Left lung (tissue), 14 donors: Measurements from ENCODE around the gene HSP90AA1. TPM values are rescaled to one million over a fixed set of nuclear protein-coding genes. Genes with fewer than 3 reads are reported as not detected.
"Not testable (repeated sequence)": the region's sequence is repeated elsewhere in the genome, so short reads cannot be mapped to it uniquely, and the experiment has no call there.

Experiments
- ATAC-seq: fragments of 200-7000 bp; cut with Tn5 transposase; one replicate; pipeline ENCODE4 v1.9.1; 2020; ENCODE audit warnings: moderate library complexity
- DNase-seq, 4 donors: peaks; one replicate each; pipeline ENCODE4 v3.0.0-alpha.2; 2013 to 2020
- H3K27ac ChIP-seq, 2 donors: fragments of 200-600 bp; sonication (generic) in 1 of 2; one replicate each; pipeline versions ENCODE4 v1.5.0 to v1.8.0; 2020 to 2021
- H3K27me3 ChIP-seq, 2 donors: fragments of 200-600 bp; sonication (generic) in 1 of 2; one replicate each; pipeline versions ENCODE4 v1.5.0 to v1.8.0; 2020 to 2021
- H3K36me3 ChIP-seq, 2 donors: fragments of 200-600 bp; sonication (generic) in 1 of 2; one replicate each; pipeline versions ENCODE4 v1.5.0 to v1.8.0; 2020 to 2021
- H3K4me1 ChIP-seq, 2 donors: fragments of 200-600 bp; one replicate each; pipeline ENCODE4 v1.8.0; 2021
- H3K4me3 ChIP-seq, 2 donors: fragments of 200-600 bp; sonication (generic) in 1 of 2; one replicate each; pipeline versions ENCODE4 v1.5.0 to v1.8.0; 2020 to 2021; ENCODE audit warnings: mild to moderate bottlenecking in 1 of 2
- H3K9me3 ChIP-seq, 2 donors: fragments of 200-600 bp; sonication (generic) in 1 of 2; one replicate each; pipeline versions ENCODE4 v1.5.0 to v1.8.0; 2020 to 2021
- CTCF ChIP-seq, 2 donors: fragments of 200-600 bp; sonication (generic) in 1 of 2; IDR thresholded peaks; one replicate each; pipeline versions ENCODE4 v1.5.0 to v1.8.0; 2021; ENCODE audit warnings: antibody characterized with exemption in 2 of 2
- intact Hi-C, 2 donors: fragments of 100-400 bp; cut with DNase I; formaldehyde crosslinking; loops; one replicate each; pipeline versions ENCODE4 v1.11.2 to v1.14.2; 2022
- long read RNA-seq, 12 donors: library from polyadenylated mRNA in 2 of 12; unstranded in 2 of 12; transcript quantifications; one replicate each; pipeline ENCODE4 v2.0.0 and lab custom pipeline, GENCODE V29; 2019 to 2026
- polyA plus RNA-seq, 6 donors: library from polyadenylated mRNA; unstranded; fragments of 120-200 nt; gene quantifications; one replicate each; pipeline ENCODE4 v1.2.1, GENCODE V29; 2013; ENCODE audit not compliant: insufficient read length in 6 of 6
- total RNA-seq, 2 donors: library from RNA; stranded (reverse); fragmentation: NEBNext Ultra II Directional; extraction: Animal tissue kit (Norgen Biotek cat#: 25700); gene quantifications; one replicate each; pipeline ENCODE4 v1.2.1, GENCODE V29; 2021
- donor health status: DM: no; HTN: yes; CAD: no.
- donor health status: DM: no; HTN: no; CAD: no.

The HSP90AA1 gene
- total RNA-seq = 100 to 1,000 TPM; 515 to 585 TPM
- polyA plus RNA-seq = 100 to 1,000 TPM; 530 to 760 (median 671) TPM
- long read RNA-seq, donor 1, transcript HSP90AA1-205 (2 exons, 429 nt) = minor isoform, 22 of 769 reads
- long read RNA-seq, donor 1, transcript HSP90AA1-206 (2 exons, 552 nt) = minor isoform, 6 of 769 reads
- long read RNA-seq, donor 1, transcript HSP90AA1-201 (11 exons, 3,379 nt) = major isoform, 45 of 769 reads
- long read RNA-seq, donor 1, partial matches to known transcripts = 696 of 769 reads
- long read RNA-seq, donor 1, other reads (novel, unspliced or antisense) = 0 of 769 reads
- long read RNA-seq, donor 2, transcript HSP90AA1-205 (2 exons, 429 nt) = major isoform, 26 of 857 reads
- long read RNA-seq, donor 2, transcript HSP90AA1-201 (11 exons, 3,379 nt) = minor isoform, 11 of 857 reads
- long read RNA-seq, donor 2, partial matches to known transcripts = 816 of 857 reads
- long read RNA-seq, donor 2, other reads (novel, unspliced or antisense) = 0 of 857 reads
- long read RNA-seq, donor 3, transcript HSP90AA1-205 (2 exons, 429 nt) = minor isoform, 6 of 267 reads
- long read RNA-seq, donor 3, transcript HSP90AA1-201 (11 exons, 3,379 nt) = major isoform, 23 of 267 reads
- long read RNA-seq, donor 3, partial matches to known transcripts = 234 of 267 reads
- long read RNA-seq, donor 3, other reads (novel, unspliced or antisense) = 0 of 267 reads
- long read RNA-seq, donor 4, partial matches to known transcripts = 808 of 823 reads
- long read RNA-seq, donor 4, other reads (novel, unspliced or antisense) = 13 of 823 reads
- long read RNA-seq, donor 5, transcript HSP90AA1-201 (11 exons, 3,379 nt) = major isoform, 38 of 521 reads
- long read RNA-seq, donor 5, transcript HSP90AA1-205 (2 exons, 429 nt) = minor isoform, 7 of 521 reads
- long read RNA-seq, donor 5, partial matches to known transcripts = 474 of 521 reads
- long read RNA-seq, donor 5, other reads (novel, unspliced or antisense) = 0 of 521 reads
- long read RNA-seq, donor 6, transcript HSP90AA1-201 (11 exons, 3,379 nt) = minor isoform, 15 of 532 reads
- long read RNA-seq, donor 6, transcript HSP90AA1-205 (2 exons, 429 nt) = major isoform, 17 of 532 reads
- long read RNA-seq, donor 6, partial matches to known transcripts = 498 of 532 reads
- long read RNA-seq, donor 6, other reads (novel, unspliced or antisense) = 0 of 532 reads
- long read RNA-seq, donor 7, transcript HSP90AA1-201 (11 exons, 3,379 nt) = major isoform, 25 of 104 reads
- long read RNA-seq, donor 7, partial matches to known transcripts = 73 of 104 reads
- long read RNA-seq, donor 7, other reads (novel, unspliced or antisense) = 0 of 104 reads
- long read RNA-seq, donor 8, transcript HSP90AA1-201 (11 exons, 3,379 nt) = major isoform, 41 of 284 reads
- long read RNA-seq, donor 8, partial matches to known transcripts = 237 of 284 reads
- long read RNA-seq, donor 8, other reads (novel, unspliced or antisense) = 0 of 284 reads
- long read RNA-seq, donor 9, partial matches to known transcripts = 0 of 5 reads
- long read RNA-seq, donor 9, other reads (novel, unspliced or antisense) = 0 of 5 reads
- long read RNA-seq, donor 10, partial matches to known transcripts = 414 of 419 reads
- long read RNA-seq, donor 10, other reads (novel, unspliced or antisense) = 5 of 419 reads
- long read RNA-seq, donor 11 = 0 reads
- long read RNA-seq, donor 12, transcript HSP90AA1-201 (11 exons, 3,379 nt) = major isoform, 56 of 336 reads
- long read RNA-seq, donor 12, partial matches to known transcripts = 271 of 336 reads
- long read RNA-seq, donor 12, other reads (novel, unspliced or antisense) = 0 of 336 reads

GRCh38 chr14:102086972-102087761 lies at the start of gene HSP90AA1:
Gene HSP90AA1, minus strand, starts transcription at chr14:102087044. Its CDS starts 666 bp downstream, at chr14:102086378.
- H3K27me3 ChIP-seq = no peaks in the 10 kb centered on the region
- peak within 1 kb of the TSS; percentile 61 to 71 for H3K4me3 ChIP-seq
- peaks cover 22 to 60% of the 10 kb centered on the region in 2 donors for H3K4me1 ChIP-seq
- H3K36me3 ChIP-seq = peaks cover 0 to 38% of the 10 kb centered on the region in 2 donors
- peak; percentile 94 to 99 (median 94) for DNase-seq
- H3K27ac ChIP-seq = peak within 1 kb of the TSS; percentile 99 to 100
- ATAC-seq = peak; percentile 80
- peak in 1 of 2 donors; percentile 9 for TF ChIP-seq CTCF (IDR thresholded peaks at IDR 0.05)
- H3K9me3 ChIP-seq = no peaks in the 10 kb centered on the region
- intact Hi-C loops = no loop called here

- H3K27me3 ChIP-seq, H3K36me3 ChIP-seq, ATAC-seq, DNase-seq, intact Hi-C loops, H3K4me3 ChIP-seq, H3K27ac ChIP-seq, H3K9me3 ChIP-seq, H3K4me1 ChIP-seq: not testable (repeated sequence)
These were observed 48.6 kb upstream of the HSP90AA1 start for GRCh38 chr14:102135456-102135855.

- ATAC-seq, H3K36me3 ChIP-seq, H3K9me3 ChIP-seq, H3K4me3 ChIP-seq, DNase-seq, H3K27me3 ChIP-seq, H3K27ac ChIP-seq, H3K4me1 ChIP-seq, intact Hi-C loops: not testable (repeated sequence)
These were observed 47.9 kb upstream of the HSP90AA1 start for GRCh38 chr14:102134719-102135118.

GRCh38 chr14:102134021-102134420 lies 47.2 kb upstream of the HSP90AA1 start:
- DNase-seq, H3K9me3 ChIP-seq, ATAC-seq, H3K4me1 ChIP-seq, intact Hi-C loops, H3K27me3 ChIP-seq, H3K4me3 ChIP-seq, H3K27ac ChIP-seq, H3K36me3 ChIP-seq: not testable (repeated sequence)

- TF ChIP-seq CTCF (IDR thresholded peaks at IDR 0.05) = no peak
- H3K9me3 ChIP-seq = no peaks in the 10 kb centered on the region
- no peaks in the 10 kb centered on the region for H3K4me1 ChIP-seq
- H3K27me3 ChIP-seq = no peaks in the 10 kb centered on the region
- H3K36me3 ChIP-seq = no peaks in the 10 kb centered on the region
- no peak overlapping the region for H3K4me3 ChIP-seq
- intact Hi-C loops = no loop called here
- no peak for DNase-seq
- H3K27ac ChIP-seq = no peak overlapping the region
- no peak for ATAC-seq
These were observed 44.9 kb upstream of the HSP90AA1 start for GRCh38 chr14:102131741-102132140.
